Ovary (tissue), 9 donors: ENCODE results near the gene BRIX1. TPM values are rescaled to one million over a fixed set of nuclear protein-coding genes. Genes with fewer than 3 reads are reported as not detected.

Source experiments
- DNase-seq, 5 donors: peaks; one replicate each; pipeline ENCODE4 v3.0.0-alpha.2; 2019 to 2020
- H3K27ac ChIP-seq, 2 donors: fragments of 200-600 bp; one replicate each; pipeline versions ENCODE4 v1.5.1 to v1.8.0; 2019 to 2022
- H3K27me3 ChIP-seq: fragments of 200-600 bp; one replicate; pipeline ENCODE4 v1.8.0; 2022
- H3K36me3 ChIP-seq: fragments of 200-600 bp; sonication (generic); one replicate; pipeline ENCODE4 v1.5.1; 2019
- H3K4me1 ChIP-seq: one replicate; pipeline ENCODE4 v1.8.1; 2013; ENCODE audit warnings: mild to moderate bottlenecking, moderate library complexity; ENCODE audit not compliant: insufficient read depth
- H3K4me3 ChIP-seq: fragments of 200-600 bp; sonication (generic); one replicate; pipeline ENCODE4 v1.5.1; 2017
- H3K9me3 ChIP-seq, 2 donors: fragments of 200-600 bp in 1 of 2; sonication (generic) in 1 of 2; one replicate each; pipeline versions ENCODE4 v1.5.1 to v1.8.1; 2013 to 2019; ENCODE audit warnings: mild to moderate bottlenecking in 1 of 2, moderate library complexity in 1 of 2
- CTCF ChIP-seq, 3 donors: fragments of 450-650 bp in 2 of 3; fragments of 200-600 bp in 1 of 3; IDR thresholded peaks; one replicate each; pipeline versions ENCODE4 v1.5.1 to v1.8.0; 2016 to 2022; ENCODE audit warnings: antibody characterized with exemption in 3 of 3, mild to moderate bottlenecking in 1 of 3
- EP300 ChIP-seq: sonication (generic); formaldehyde crosslinking; IDR thresholded peaks from one replicate; pipeline ENCODE4 v1.6.1; 2017; ENCODE audit warnings: antibody characterized with exemption
- POLR2A ChIP-seq: fragments of 450-650 bp; IDR thresholded peaks from one replicate; pipeline ENCODE4 v1.6.1; 2017; ENCODE audit warnings: antibody characterized with exemption, mild to moderate bottlenecking, moderate library complexity
- WGBS, 3 donors: extraction: QIAGEN DNeasy Blood & Tissue Kit in 1 of 3; methylation state at CpG; one replicate each; pipeline versions ENCODE4 v1.1.5 to v1.1.7; 2013 to 2017; 5-methylcytosine and 5-hydroxymethylcytosine counted together
- intact Hi-C, 4 donors: fragments of 100-400 bp; cut with DNase I; formaldehyde crosslinking; loops; one replicate each; pipeline versions ENCODE4 v1.11.0 to v1.15.1; 2022 to 2023
- polyA plus RNA-seq, 2 donors: library from polyadenylated mRNA; stranded (reverse); fragments of 200-250 nt in 1 of 2; fragments of 350-450 nt in 1 of 2; fragmentation: Illumina TruSeq in 1 of 2; extraction: RNeasy Lipid Tissue Mini Kit (QIAGEN cat#74804) in 1 of 2; gene quantifications; one replicate each; pipeline ENCODE4 v1.2.3, GENCODE V29; 2013 to 2014
- total RNA-seq, 7 donors: library from RNA; depleted of rRNA in 2 of 7; stranded (reverse); fragments of >200 nt in 2 of 7; fragmentation: NEBNext Ultra II Directional in 3 of 7; extraction: Animal tissue kit (Norgen Biotek cat#: 25700) in 3 of 7; gene quantifications; one replicate each; pipeline versions ENCODE4 v1.1.0 to v1.2.4, GENCODE V29; 2016 to 2023
- donor health status: DM: no; HTN: no; CAD: no; lungs with moderate emphysema.
- donor health status: DM: no; HTN: no; CAD: no.
- donor health status: Bipolar disorder and iron deficiency.
- donor health status: DM: yes; HTN: yes; CAD: no.
- donor health status: DM: no; HTN: no; CAD: no.
- donor health status: DM: yes; HTN: yes; CAD: no.

The BRIX1 gene
- total and polyA plus RNA-seq, 9 donors = 15.5 to 33.9 (median 23.9) TPM

DNA sequence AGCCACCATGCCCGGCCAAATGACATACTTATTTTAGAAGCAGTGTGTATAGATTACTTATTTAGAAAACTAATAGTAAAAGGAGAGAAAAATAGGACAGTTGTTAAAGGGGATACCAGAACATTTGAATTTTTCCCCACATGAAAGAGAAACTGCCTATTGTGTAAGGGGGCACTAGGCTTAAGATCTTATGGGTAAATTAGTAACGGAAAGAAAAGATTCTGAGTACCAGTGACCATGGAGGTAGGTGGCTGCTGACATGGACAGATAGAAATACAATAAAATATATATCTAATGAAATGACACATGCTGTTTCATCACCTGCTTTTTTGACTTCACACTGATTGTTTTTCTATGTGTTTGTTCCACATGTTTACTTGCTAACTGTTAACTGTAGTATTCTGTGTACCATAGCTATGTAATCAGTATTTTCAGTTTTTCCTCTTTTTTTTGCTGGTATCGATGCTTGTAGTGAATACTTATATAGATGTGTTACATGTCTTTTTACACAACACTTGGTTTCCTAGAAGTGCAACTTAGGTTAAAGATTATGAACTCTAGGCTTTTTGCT, 10.9 kb downstream of the BRIX1 start:
- no peaks in the 10 kb centered on the region for H3K4me1 ChIP-seq
- H3K36me3 ChIP-seq = no peaks in the 10 kb centered on the region
- DNase-seq = no peak
- TF ChIP-seq EP300 (no peak), POLR2A (no peak), CTCF (IDR thresholded peaks at IDR 0.05) (no peak)
- H3K4me3 ChIP-seq = no peak overlapping the region
- H3K9me3 ChIP-seq = no peaks in the 10 kb centered on the region
- no peak overlapping the region for H3K27ac ChIP-seq
- intact Hi-C loops = no loop called here
- WGBS, 3 donors = 88 to 90% (median 88%) methylated on average over 3 of the region's 3 CpGs
- no peaks in the 10 kb centered on the region for H3K27me3 ChIP-seq

DNA sequence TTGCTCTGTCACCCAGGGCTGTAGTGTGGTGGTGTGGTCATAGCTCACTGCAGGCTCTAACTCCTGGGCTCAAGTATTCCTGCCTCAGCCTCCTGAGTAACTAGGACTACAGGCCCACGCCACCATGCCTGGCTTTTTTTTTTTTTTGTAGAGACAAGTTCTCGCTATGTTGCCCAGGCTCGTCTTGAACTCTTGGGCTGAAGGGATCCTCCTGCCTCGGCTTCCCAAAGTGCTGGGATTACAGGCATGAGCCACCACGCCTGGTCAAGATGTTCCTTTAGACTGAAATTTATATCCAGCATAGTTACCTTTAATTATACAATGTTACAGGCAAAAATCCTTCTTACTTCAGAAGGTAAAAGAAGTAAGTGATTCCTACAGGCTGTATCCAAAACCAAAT, 12.3 kb downstream of the BRIX1 start:
- Histone ChIP-seq H3K36me3 (no peaks in the 10 kb centered on the region), H3K27ac (no peak overlapping the region), H3K4me3 (no peak overlapping the region), H3K4me1 (peaks cover 2% of the 10 kb centered on the region), H3K27me3 (no peaks in the 10 kb centered on the region), H3K9me3 (no peaks in the 10 kb centered on the region)
- intact Hi-C loops = no loop called here
- no peak for DNase-seq
- TF ChIP-seq CTCF (IDR thresholded peaks at IDR 0.05) (no peak), POLR2A (no peak), EP300 (no peak)
- WGBS, 3 donors = 88 to 92% (median 90%) methylated on average over 5 of the region's 5 CpGs

GRCh38 chr5:34928267-34928666, 12.8 kb downstream of the BRIX1 start:
- intact Hi-C loops = no loop called here
- Histone ChIP-seq H3K4me3 (no peak overlapping the region), H3K4me1 (peaks cover 2% of the 10 kb centered on the region), H3K27ac (no peak overlapping the region), H3K27me3 (no peaks in the 10 kb centered on the region), H3K36me3 (no peaks in the 10 kb centered on the region), H3K9me3 (no peaks in the 10 kb centered on the region)
- DNase-seq = no peak
- 80 to 90% (median 88%) methylated on average over 5 of the region's 5 CpGs for WGBS, 3 donors
- TF ChIP-seq CTCF (IDR thresholded peaks at IDR 0.05) (no peak), EP300 (no peak), POLR2A (no peak)

- intact Hi-C loops = no loop called here
- 1% methylated on average over 37 to 63 of the region's 63 CpGs for WGBS, 3 donors
- TF ChIP-seq EP300 = no peak
- no peak for TF ChIP-seq CTCF (IDR thresholded peaks at IDR 0.05)
- TF ChIP-seq POLR2A = no peak
- H3K9me3 ChIP-seq = no peaks in the 10 kb centered on the region
- no peaks in the 10 kb centered on the region for H3K36me3 ChIP-seq
- H3K4me1 ChIP-seq = peaks cover 2% of the 10 kb centered on the region
- H3K27me3 ChIP-seq = no peaks in the 10 kb centered on the region
- H3K4me3 ChIP-seq = peak within 1 kb of the TSS; percentile 87
- peak within 1 kb of the TSS; percentile 74 to 81 for H3K27ac ChIP-seq
- peak; percentile 98 to 99 (median 99) for DNase-seq
Measured at GRCh38 chr5:34929134-34929719, 13.7 kb downstream of the BRIX1 start, which contains the start of gene DNAJC21. Gene DNAJC21, plus strand, starts transcription at chr5:34929559. Its CDS starts 261 bp downstream, at chr5:34929820.
